ENCODE data around the gene ITGA8.
"Not testable (repeated sequence)": the region's sequence is repeated elsewhere in the genome, so short reads cannot be mapped to it uniquely, and the experiment has no call there.

ITGA8 gene

GRCh38 chr10:15546606-15547005, 173.1 kb downstream of the ITGA8 start:
- DNase-seq: no peak

- DNase-seq: no peak
Observed at GRCh38 chr10:15545884-15546283, 173.8 kb downstream of the ITGA8 start.

GRCh38 chr10:15545266-15545665, 174.5 kb downstream of the ITGA8 start:
- DNase-seq: no peak

- no peak for DNase-seq
Observed at GRCh38 chr10:15543994-15544393, 175.7 kb downstream of the ITGA8 start.

GRCh38 chr10:15542817-15543216, 176.9 kb downstream of the ITGA8 start:
- DNase-seq: no peak

GRCh38 chr10:15541376-15541775, 178.3 kb downstream of the ITGA8 start:
- no peak for DNase-seq

GRCh38 chr10:15540727-15541126, 179.0 kb downstream of the ITGA8 start:
- no peak for DNase-seq

GRCh38 chr10:15539262-15539661, 180.5 kb downstream of the ITGA8 start:
- no peak for DNase-seq

GRCh38 chr10:15534928-15535538, 184.7 kb downstream of the ITGA8 start:
- DNase-seq: not testable (repeated sequence)

GRCh38 chr10:15531927-15532722, 187.6 kb downstream of the ITGA8 start:
- DNase-seq: no peak

GRCh38 chr10:15528859-15529239, 190.9 kb downstream of the ITGA8 start:
- DNase-seq: no peak

- DNase-seq: no peak
Observed at GRCh38 chr10:15526754-15527153, 193.0 kb downstream of the ITGA8 start.

- DNase-seq: no peak
Observed at GRCh38 chr10:15521328-15521903, 198.3 kb downstream of the ITGA8 start.

- DNase-seq: no peak
Observed at GRCh38 chr10:15518250-15518649, 201.5 kb downstream of the ITGA8 start.

- no peak for DNase-seq
Observed at GRCh38 chr10:15516256-15517085, 203.3 kb downstream of the ITGA8 start.

GRCh38 chr10:15515202-15515601, 204.5 kb downstream of the ITGA8 start:
- peak in 1 of 2 experiments; percentile 27 for DNase-seq

- DNase-seq: no peak
Observed at GRCh38 chr10:15510963-15511362, 208.8 kb downstream of the ITGA8 start.

- DNase-seq: no peak
Observed at GRCh38 chr10:15505329-15505728, 214.4 kb downstream of the ITGA8 start.

GRCh38 chr10:15504101-15504840, 215.5 kb downstream of the ITGA8 start:
- no peak for DNase-seq

- no peak for DNase-seq
Observed at GRCh38 chr10:15494850-15495506, 224.7 kb downstream of the ITGA8 start.

- DNase-seq: no peak
Observed at GRCh38 chr10:15491856-15492642, 227.7 kb downstream of the ITGA8 start.
